IMR-90 (cell line): ENCODE measurements around the gene COQ10A. TPM values are rescaled to one million over a fixed set of nuclear protein-coding genes. Genes with fewer than 3 reads are reported as not detected.

Experiments
- ATAC-seq: fragments of 200-7000 bp; cut with Tn5 transposase; 2 replicates; pipeline ENCODE4 v1.9.1; 2020; ENCODE audit warnings: low read depth, mild to moderate bottlenecking, moderate library complexity
- BruUV-seq: library from RNA; stranded (reverse); fragments of 400-500 nt; replicated peaks from 2 replicates; lab custom pipeline; 2021; lab: Mats Ljungman, UMichigan
- CTCF ChIA-PET: fragments of 300-600 bp; formaldehyde crosslinking; extraction: SDS; loops from one replicate; lab custom pipeline; 2021; ENCODE audit warnings: antibody characterized with exemption; lab: Yijun Ruan, JAX
- POLR2A ChIA-PET: fragments of 300-600 bp; sonication (Branson Sonifier 250); formaldehyde crosslinking; loops from one replicate; lab custom pipeline; 2022; ENCODE audit warnings: antibody characterized with exemption; ENCODE audit not compliant: unreplicated experiment; lab: Charles Lee
- DNase-seq: peaks from one replicate; pipeline ENCODE4 v3.0.0; 2013
- H2AFZ ChIP-seq: replicated peaks from 2 replicates; pipeline ENCODE3; 2013; ENCODE audit warnings: low read length, mild to moderate bottlenecking; ENCODE audit not compliant: poor library complexity
- H2AK5ac ChIP-seq: 2 replicates; pipeline ENCODE4 v1.6.1; 2013; ENCODE audit warnings: low read depth, low read length, inconsistent platforms
- H2AK9ac ChIP-seq: replicated peaks from 2 replicates; pipeline ENCODE3; 2013; ENCODE audit warnings: mild to moderate bottlenecking, low read depth, low read length, moderate library complexity; ENCODE audit not compliant: poor library complexity
- H2BK120ac ChIP-seq: 2 replicates; pipeline ENCODE4 v1.6.1; 2013; ENCODE audit warnings: low read depth, low read length, inconsistent platforms
- H2BK15ac ChIP-seq: 3 replicates; pipeline ENCODE4 v1.6.1; 2013; ENCODE audit warnings: low read depth, low read length, inconsistent platforms
- H2BK20ac ChIP-seq: 2 replicates; pipeline ENCODE4 v1.6.1; 2013; ENCODE audit warnings: low read depth, mild to moderate bottlenecking, inconsistent platforms, low read length, moderate library complexity
- H2BK5ac ChIP-seq: 2 replicates; pipeline ENCODE4 v1.6.1; 2013; ENCODE audit warnings: mild to moderate bottlenecking, low read depth, low read length, inconsistent platforms; ENCODE audit not compliant: poor library complexity, severe bottlenecking
- H3K14ac ChIP-seq: replicated peaks from 2 replicates; pipeline ENCODE4 v1.6.1; 2013; ENCODE audit warnings: low read depth, low read length, inconsistent platforms
- H3K18ac ChIP-seq: 2 replicates; pipeline ENCODE4 v1.6.1; 2013; ENCODE audit warnings: low read depth, low read length, control low read depth
- H3K23ac ChIP-seq: 2 replicates; pipeline ENCODE4 v1.6.1; 2013; ENCODE audit warnings: low read depth, low read length, inconsistent platforms
- H3K27ac ChIP-seq: 2 replicates; pipeline ENCODE4 v1.5.1; 2013; ENCODE audit warnings: mild to moderate bottlenecking, control low read depth, low read length; ENCODE audit not compliant: insufficient read depth
- H3K27me3 ChIP-seq: 2 replicates; pipeline ENCODE4 v1.6.1; 2013; ENCODE audit warnings: low read length; ENCODE audit not compliant: control insufficient read depth, insufficient read depth
- H3K36me3 ChIP-seq: 2 replicates; pipeline ENCODE4 v1.6.1; 2013; ENCODE audit warnings: low read length, mixed read lengths; ENCODE audit not compliant: control insufficient read depth, insufficient read depth
- H3K4ac ChIP-seq: 2 replicates; pipeline ENCODE4 v1.6.1; 2013; ENCODE audit warnings: low read depth, low read length, inconsistent platforms
- H3K4me1 ChIP-seq: 2 replicates; pipeline ENCODE4 v1.6.1; 2013; ENCODE audit warnings: low read length, mixed read lengths; ENCODE audit not compliant: control insufficient read depth, insufficient read depth
- H3K4me2 ChIP-seq: 2 replicates; pipeline ENCODE4 v1.6.1; 2013; ENCODE audit warnings: low read depth, mild to moderate bottlenecking, control low read depth, low read length, moderate library complexity
- H3K4me3 ChIP-seq: 2 replicates; pipeline ENCODE4 v1.5.1; 2013; ENCODE audit warnings: low read depth, mild to moderate bottlenecking, control low read depth, low read length, moderate library complexity; ENCODE audit not compliant: insufficient read depth
- H3K56ac ChIP-seq: 2 replicates; pipeline ENCODE4 v1.6.1; 2013; ENCODE audit warnings: low read length, inconsistent platforms; ENCODE audit not compliant: insufficient read depth; ENCODE audit errors: extremely low read depth
- H3K79me1 ChIP-seq, 2 experiments: 2 replicates each; pipeline ENCODE4 v1.6.1; 2013; ENCODE audit warnings: low read length in 2 of 2, inconsistent platforms in 1 of 2, low read depth in 1 of 2
- H3K9ac ChIP-seq: 2 replicates; pipeline ENCODE4 v1.6.1; 2013; ENCODE audit warnings: low read depth, low read length, control low read depth
- H3K9me1 ChIP-seq: 2 replicates; pipeline ENCODE4 v1.6.1; 2013; ENCODE audit warnings: low read length, inconsistent platforms; ENCODE audit not compliant: insufficient read depth
- H3K9me3 ChIP-seq: 2 replicates; pipeline ENCODE4 v1.6.1; 2013; ENCODE audit warnings: low read length; ENCODE audit not compliant: control insufficient read depth, insufficient read depth
- H4K20me1 ChIP-seq: 2 replicates; pipeline ENCODE4 v1.6.1; 2013; ENCODE audit warnings: low read length, inconsistent platforms; ENCODE audit not compliant: insufficient read depth
- H4K5ac ChIP-seq: 2 replicates; pipeline ENCODE4 v1.6.1; 2013; ENCODE audit warnings: mild to moderate bottlenecking, low read depth, low read length, control low read depth
- H4K8ac ChIP-seq, 2 experiments: 2 replicates each; pipeline ENCODE4 v1.6.1; 2013; ENCODE audit warnings: low read depth in 2 of 2, low read length in 2 of 2, control low read depth in 1 of 2, inconsistent platforms in 1 of 2
- H4K91ac ChIP-seq: 2 replicates; pipeline ENCODE4 v1.6.1; 2013; ENCODE audit warnings: low read depth, low read length, inconsistent platforms; ENCODE audit not compliant: insufficient read depth
- BHLHE40 ChIP-seq: fragments of 150-350 bp; IDR thresholded peaks from 2 replicates; pipeline ENCODE4 v1.6.1; 2016; ENCODE audit warnings: mild to moderate bottlenecking, low read depth, low read length
- CHD1 ChIP-seq: IDR thresholded peaks from 2 replicates; pipeline ENCODE4 v1.6.1; 2012; ENCODE audit warnings: low read depth, low read length, improper control_type of control experiment
- CTCF ChIP-seq: conservative IDR thresholded peaks from 2 replicates; pipeline ENCODE4 v1.5.1; 2012; ENCODE audit warnings: mild to moderate bottlenecking, low read depth, low read length, improper control_type of control experiment
- ELK1 ChIP-seq: fragments of 150-350 bp; IDR thresholded peaks from 2 replicates; pipeline ENCODE4 v1.6.1; 2016; ENCODE audit warnings: low read depth, mild to moderate bottlenecking, low read length, moderate library complexity, borderline replicate concordance
- FOS ChIP-seq: fragments of 150-350 bp; IDR thresholded peaks from 2 replicates; pipeline ENCODE4 v1.6.1; 2016; ENCODE audit warnings: low read depth, low read length
- MAFK ChIP-seq: IDR thresholded peaks from 2 replicates; pipeline ENCODE4 v1.6.1; 2012; ENCODE audit warnings: low read depth, low read length, improper control_type of control experiment
- MAZ ChIP-seq: IDR thresholded peaks from 2 replicates; pipeline ENCODE4 v1.6.1; 2012; ENCODE audit warnings: low read depth, mild to moderate bottlenecking, low read length, improper control_type of control experiment, moderate library complexity, borderline replicate concordance
- MXI1 ChIP-seq: IDR thresholded peaks from 2 replicates; pipeline ENCODE4 v1.6.1; 2012; ENCODE audit warnings: low read depth, mild to moderate bottlenecking, low read length, moderate library complexity, borderline replicate concordance
- NFE2L2 ChIP-seq: fragments of 150-350 bp; IDR thresholded peaks from 2 replicates; pipeline ENCODE4 v1.6.1; 2016; ENCODE audit warnings: low read depth, mild to moderate bottlenecking, low read length
- POLR2A ChIP-seq: IDR thresholded peaks from 2 replicates; pipeline ENCODE4 v1.6.1; 2012; ENCODE audit warnings: mild to moderate bottlenecking, low read depth, low read length
- RAD21 ChIP-seq: IDR thresholded peaks from 2 replicates; pipeline ENCODE4 v1.6.1; 2012; ENCODE audit warnings: low read length, improper control_type of control experiment
- RFX5 ChIP-seq: IDR thresholded peaks from 2 replicates; pipeline ENCODE4 v1.8.0; 2012; ENCODE audit warnings: low read depth, mild to moderate bottlenecking, low read length, moderate library complexity
- SMC3 ChIP-seq: fragments of 150-350 bp; IDR thresholded peaks from 2 replicates; pipeline ENCODE4 v1.6.1; 2016; ENCODE audit warnings: low read depth, mild to moderate bottlenecking, antibody characterized with exemption, low read length, moderate library complexity
- WGBS, 2 experiments: methylation state at CpG; one replicate each; pipeline versions ENCODE4 v1.1.5 to v1.1.7; 2013; ENCODE audit warnings: missing lambda C conversion rate in 2 of 2; ENCODE audit not compliant: insufficient read length in 1 of 2; ENCODE audit errors: extremely low coverage in 2 of 2; 5-methylcytosine and 5-hydroxymethylcytosine counted together
- dilution Hi-C: fragments of 300-500 bp; cut with HindIII; formaldehyde crosslinking; loops from one replicate; pipeline ENCODE4 v1.14.3; 2018; ENCODE audit warnings: low sequenced_read_pairs; ENCODE audit not compliant: unreplicated experiment
- in situ Hi-C: fragments of 300-500 bp; cut with MboI; formaldehyde crosslinking; loops from 3 replicates; pipeline ENCODE4 v1.14.3; 2019; ENCODE audit warnings: low sequenced_read_pairs, inconsistent platforms, mixed read lengths
- intact Hi-C: fragments of 100-400 bp; cut with micrococcal nuclease; formaldehyde crosslinking; loops from 2 replicates; pipeline ENCODE4 v1.10.0; 2022
- polyA plus RNA-seq, 3 experiments: library from polyadenylated mRNA; depleted of rRNA; stranded (reverse); fragments of >200 nt; gene quantifications; 2 replicates each; pipeline ENCODE4 v1.2.3, GENCODE V29; 2012; ENCODE audit warnings: low replicate concordance in 1 of 3
- total RNA-seq: library from RNA; depleted of rRNA; stranded (reverse); fragments of >200 nt; gene quantifications from 2 replicates; pipeline ENCODE4 v1.2.3, GENCODE V29; 2012

Gene COQ10A
- total and polyA plus RNA-seq, 2 of the 4 experiments (the other 2 are of a cell fraction), result 4.7 to 10.8 TPM

GRCh38 chr12:56258068-56258819 is 8.5 kb upstream of the COQ10A start, which contains the start of gene ANKRD52:
Gene ANKRD52 (minus strand): TSS chr12:56258384. CDS start chr12:56258269, 115 bp downstream.
- intact Hi-C loops, result loop anchor here (2.0 kb wide), 2 partner anchors 139 to 207 kb away; partner anchors contain the start of gene ZC3H10
- 0% methylated on average over 50 of the region's 78 CpGs; no CpG with 5 or more reads in 1 of the 2 experiments for WGBS, 2 experiments
- Histone ChIP-seq H3K27me3 (no peaks in the 10 kb centered on the region), H3K36me3 (peaks cover 35% of the 10 kb centered on the region), H4K91ac (peak within 1 kb of the TSS; percentile 77), H3K4me3 (peak within 1 kb of the TSS; percentile 94), H3K14ac (peak within 1 kb of the TSS; percentile 89), H2AFZ (peak within 1 kb of the TSS; percentile 97), H2BK5ac (peak within 1 kb of the TSS; percentile 89), H2BK20ac (0 out of 2 replicates have a peak within 1 kb of the TSS, but pooled peaks have one; percentile 13), H2AK9ac (peak within 1 kb of the TSS; percentile 97), H4K5ac (peak within 1 kb of the TSS; percentile 69), H3K4ac (peak within 1 kb of the TSS; percentile 85), H3K9me1 (peaks cover 28% of the 10 kb centered on the region), H2BK120ac (peak within 1 kb of the TSS; percentile 60; the same call in 1 of the 2 replicates), H3K27ac (peak within 1 kb of the TSS; percentile 94), H3K4me1 (peaks cover 22% of the 10 kb centered on the region), H3K9me3 (no peaks in the 10 kb centered on the region), H3K79me1 (peaks cover 32 to 45% of the 10 kb centered on the region in 2 experiments), H3K56ac (peak within 1 kb of the TSS; percentile 79), H3K9ac (peak within 1 kb of the TSS; percentile 96), H2BK15ac (peak within 1 kb of the TSS; percentile 23; the same call in 1 of the 3 replicates), H3K23ac (peak within 1 kb of the TSS; percentile 94), H3K4me2 (peak within 1 kb of the TSS; percentile 92), H2AK5ac (peak within 1 kb of the TSS; percentile 89), H4K8ac (peak within 1 kb of the TSS; percentile 81 to 94), H4K20me1 (peaks cover 37% of the 10 kb centered on the region), H3K18ac (peak within 1 kb of the TSS; percentile 36)
- in situ Hi-C loops, result no loop called here
- dilution Hi-C loops, result no loop called here
- ATAC-seq (peak; percentile 86), DNase-seq (peak; percentile 71)
- BruUV-seq, result no TSS peak
- ChIA-PET CTCF (interaction anchor here (0.6 to 1.2 kb wide), 5 partner anchors 8 to 69 kb away, joined by 3 read pairs; partner anchors contain the start of gene SMARCC2), POLR2A (interaction anchor here (1.1 kb wide), 1 partner anchor 36 kb away, joined by 4 read pairs; the partner anchor contains the start of gene RNF41)
- peak; percentile 82 for TF ChIP-seq CTCF
- TF ChIP-seq CHD1, result no peak
- no peak for TF ChIP-seq FOS
- no peak for TF ChIP-seq NFE2L2
- TF ChIP-seq MAFK, result no peak
- TF ChIP-seq BHLHE40, result no peak
- TF ChIP-seq POLR2A, result no peak
- TF ChIP-seq MXI1, result peak; percentile 29; the same call in 1 of the 2 replicates
- TF ChIP-seq SMC3, result peak; percentile 35; the same call in 1 of the 2 replicates
- no peak for TF ChIP-seq RFX5
- TF ChIP-seq ELK1, result no peak
- peak; percentile 34 for TF ChIP-seq RAD21
- TF ChIP-seq MAZ, result peak; percentile 89; the same call in 1 of the 2 replicates
